ENCODE measurements around the gene GPALPP1.

GRCh38 chr13:44952671-44953070 is 36.7 kb upstream of the GPALPP1 start:
- no peak for TF ChIP-seq CTCF (IDR thresholded peaks at IDR 0.05)
- no peak for TF ChIP-seq POLR2AphosphoS5 (IDR thresholded peaks at IDR 0.05)
- TF ChIP-seq POLR2A (IDR thresholded peaks at IDR 0.05): no peak
- no peak for TF ChIP-seq EP300 (IDR thresholded peaks at IDR 0.05; ENCODE audit: low read depth)

Data from transverse colon (tissue), 4 donors.